Measurements from ENCODE around the gene INO80.
A peak's percentile ranks its signal among the peaks of the same experiment; 100 is the strongest.
"Not testable (repeated sequence)": the region's sequence is repeated elsewhere in the genome, so short reads cannot be mapped to it uniquely, and the experiment has no call there.

The INO80 gene
- 107 to 115 reads per million in 2 donors for total RNA-seq

- peak; percentile 79 for DNase-seq
Observed at GRCh38 chr15:41116116-41116961, at the start of gene INO80. Gene INO80 (minus strand): TSS chr15:41116280. CDS start chr15:41096310, 19,970 bp downstream.

DNA sequence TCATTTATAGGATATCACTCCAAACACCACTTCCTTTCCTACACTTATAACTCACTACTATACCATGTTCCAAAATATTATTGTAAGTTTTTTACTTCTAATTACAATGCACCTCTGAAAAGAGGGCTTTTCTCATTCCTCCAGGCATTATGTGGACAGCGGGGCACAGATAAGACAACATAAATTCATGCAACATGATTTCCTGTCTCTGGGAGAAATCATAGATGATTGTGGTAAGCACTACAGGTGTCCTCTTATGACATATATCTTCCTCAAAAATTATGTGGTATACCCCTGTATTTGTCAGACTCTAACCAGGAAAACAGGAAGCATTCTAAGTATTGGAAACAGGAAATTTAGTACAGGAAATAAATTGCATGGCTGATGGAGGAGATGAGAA is 45.7 kb upstream of the INO80 start:
- no peak for DNase-seq

GRCh38 chr15:41161336-41161735 is 45.3 kb upstream of the INO80 start:
- no peak for DNase-seq

- no peak for DNase-seq
Observed at GRCh38 chr15:41160639-41161315, 44.7 kb upstream of the INO80 start.

GRCh38 chr15:41154412-41154811 is 38.3 kb upstream of the INO80 start:
- DNase-seq, result no peak

DNA sequence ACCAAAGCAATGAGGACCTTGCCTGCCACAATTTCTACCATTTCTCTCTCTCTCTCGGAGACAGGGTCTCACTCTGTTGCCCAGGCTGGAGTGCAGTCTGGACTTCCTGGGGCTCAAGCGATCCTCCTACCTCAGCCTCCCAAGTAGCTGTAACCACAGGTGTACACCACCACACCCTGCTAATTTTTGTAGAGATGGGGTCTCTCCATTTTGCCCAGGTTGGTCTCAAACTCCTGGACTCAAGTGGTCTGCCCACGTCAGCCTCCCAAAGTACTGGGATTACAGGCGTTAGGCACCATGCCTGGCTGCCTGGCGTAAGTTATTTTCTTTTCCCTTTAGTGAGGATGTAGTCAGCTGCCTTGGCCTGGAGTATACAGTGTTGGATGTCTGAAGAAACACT is 37.7 kb upstream of the INO80 start:
- DNase-seq, result no peak

DNA sequence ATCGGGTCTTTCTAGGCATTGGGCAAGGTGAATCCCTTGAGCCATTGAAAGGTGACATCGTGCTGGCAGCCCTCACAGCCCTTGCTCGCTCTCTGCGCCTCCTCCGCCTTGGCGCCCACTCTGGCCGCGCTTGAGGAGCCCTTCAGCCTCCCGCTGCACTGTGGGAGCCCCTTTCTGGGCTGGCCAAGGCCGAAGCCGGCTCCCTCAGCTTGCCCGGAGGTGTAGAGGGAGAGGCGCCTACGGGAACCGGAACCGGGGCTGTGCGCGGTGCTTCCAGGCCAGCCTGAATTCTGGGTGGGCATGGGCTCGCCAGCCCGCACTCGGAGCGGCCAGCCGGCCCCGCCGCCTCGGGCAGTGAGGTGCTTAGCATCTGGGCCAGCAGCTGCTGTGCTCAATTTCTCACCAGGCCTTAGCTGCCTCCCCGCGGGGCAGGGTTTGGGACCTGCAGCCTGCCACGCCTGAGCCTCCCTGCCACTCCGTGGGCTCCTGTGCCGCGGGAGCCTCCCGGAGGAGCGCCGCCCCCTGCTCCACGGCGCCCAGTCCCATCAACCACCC is 35.4 kb upstream of the INO80 start:
- peak; percentile 10 for DNase-seq

- no peak for DNase-seq
Observed at GRCh38 chr15:41150279-41150678, 34.2 kb upstream of the INO80 start.

DNA sequence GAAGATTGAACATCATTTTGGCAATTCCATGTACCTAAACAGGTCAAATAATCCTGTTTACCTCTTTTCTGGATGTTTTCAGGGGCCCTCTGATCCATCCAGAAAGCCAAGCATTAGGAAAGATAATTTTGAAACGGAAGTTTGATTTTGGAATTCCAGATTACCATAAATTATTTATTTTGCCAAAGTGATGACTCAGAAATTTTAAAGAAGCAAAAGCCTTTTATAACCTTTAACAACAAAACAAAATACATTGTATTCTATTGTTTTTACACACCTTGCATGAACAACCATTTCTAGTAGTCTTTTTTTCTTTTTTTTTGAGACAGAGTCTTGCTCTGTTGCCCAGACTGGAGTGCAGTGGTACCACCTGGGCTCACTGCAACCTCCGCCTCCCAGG is 32.0 kb upstream of the INO80 start:
- no peak for DNase-seq

GRCh38 chr15:41139619-41140018 is 23.5 kb upstream of the INO80 start:
- no peak for DNase-seq

DNA sequence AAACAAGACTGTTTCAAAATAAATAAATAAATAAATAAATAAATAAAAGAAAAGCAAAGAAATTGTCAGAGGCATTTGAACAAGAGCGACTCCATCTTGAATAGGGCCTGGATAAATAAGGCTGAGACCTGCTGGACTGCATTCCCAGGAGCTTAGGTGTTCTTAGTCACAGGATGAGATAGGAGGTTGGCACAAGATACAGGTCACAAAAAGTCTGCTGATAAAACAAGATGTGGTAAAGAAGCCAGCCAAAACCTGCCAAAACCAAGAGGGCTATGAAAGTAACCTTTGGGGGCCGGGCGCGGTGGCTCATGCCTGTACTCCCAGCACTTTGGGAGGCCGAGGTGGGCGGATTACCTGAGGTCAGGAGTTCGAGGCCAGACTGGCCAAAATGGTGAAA is 23.0 kb upstream of the INO80 start:
- not testable (repeated sequence) for DNase-seq

DNA sequence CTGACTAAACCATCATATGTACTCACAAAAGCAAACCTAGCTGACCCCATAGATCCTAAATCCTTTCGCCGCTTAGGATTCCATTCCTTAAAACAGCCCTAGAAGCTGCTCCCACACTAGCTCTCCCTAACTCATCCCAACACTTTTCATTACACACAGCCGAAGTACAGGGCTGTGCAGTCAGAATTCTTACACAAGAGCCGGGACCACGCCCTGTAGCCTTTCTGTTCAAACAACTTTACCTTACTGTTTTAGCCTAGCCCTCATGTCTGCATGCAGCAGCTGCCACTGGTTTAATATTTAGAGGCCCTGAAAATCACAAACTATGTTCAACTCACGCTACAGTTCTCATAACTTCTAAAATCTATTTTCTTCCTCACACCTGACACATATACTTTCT is 19.5 kb upstream of the INO80 start:
- DNase-seq, result not testable (repeated sequence)

- DNase-seq, result no peak
Observed at GRCh38 chr15:41133454-41133853, 17.4 kb upstream of the INO80 start.

DNA sequence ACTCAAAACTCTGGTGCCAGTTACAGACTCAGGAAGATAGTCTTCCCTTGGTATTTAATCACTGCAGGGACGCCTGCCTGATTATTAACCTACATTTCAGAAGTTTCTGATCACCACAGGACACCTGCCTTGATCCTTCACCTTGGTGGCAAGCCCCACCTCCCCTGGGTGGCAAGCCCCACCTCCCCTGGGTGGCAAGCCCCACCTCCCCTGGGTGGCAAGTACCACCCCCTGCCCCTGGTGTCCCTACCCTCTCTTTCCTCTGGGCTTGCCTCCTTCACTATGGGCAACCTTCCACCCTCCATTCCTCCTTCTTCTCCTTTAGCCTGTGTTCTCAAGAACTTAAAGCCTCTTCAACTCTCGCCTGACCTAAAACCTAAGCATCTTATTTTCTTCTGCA is 16.0 kb upstream of the INO80 start:
- DNase-seq, result peak; percentile 7

DNA sequence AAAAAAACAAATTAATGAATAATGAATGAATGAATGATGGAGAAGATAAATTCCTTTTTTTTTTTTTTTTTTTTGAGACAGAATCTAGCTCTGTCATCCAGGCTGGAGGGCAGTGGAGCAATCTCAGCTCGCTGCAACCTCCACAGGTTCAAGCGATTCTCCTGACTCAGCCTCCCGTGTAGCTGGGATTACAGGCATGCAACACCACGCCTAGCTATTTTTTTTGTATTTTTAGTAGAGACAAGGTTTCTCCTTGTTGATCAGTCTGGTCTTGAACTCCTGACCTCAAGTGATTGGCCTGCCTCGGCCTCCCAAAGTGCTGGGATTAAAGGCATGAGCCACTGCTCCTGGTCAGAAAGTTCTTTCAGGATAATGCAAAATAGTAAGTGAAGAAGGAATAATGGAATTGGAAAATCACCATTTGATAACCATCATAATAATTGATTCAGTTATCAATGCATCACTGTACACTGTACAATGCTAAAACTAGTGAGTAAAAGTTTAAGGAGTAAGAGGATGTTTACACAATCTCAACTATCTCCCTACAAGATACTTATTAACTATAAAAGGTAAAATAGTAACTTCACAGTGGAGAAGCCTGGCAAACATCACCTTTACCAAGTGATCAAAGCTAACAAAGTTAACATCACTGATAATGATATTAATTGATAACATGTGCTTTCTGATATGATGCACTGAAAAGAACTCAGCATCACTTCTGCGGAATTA is 12.3 kb upstream of the INO80 start:
- no peak for DNase-seq

GRCh38 chr15:41125931-41126642 is 10.0 kb upstream of the INO80 start:
- DNase-seq, result no peak

- DNase-seq, result no peak
Observed at GRCh38 chr15:41125063-41125669, 9.1 kb upstream of the INO80 start.

DNA sequence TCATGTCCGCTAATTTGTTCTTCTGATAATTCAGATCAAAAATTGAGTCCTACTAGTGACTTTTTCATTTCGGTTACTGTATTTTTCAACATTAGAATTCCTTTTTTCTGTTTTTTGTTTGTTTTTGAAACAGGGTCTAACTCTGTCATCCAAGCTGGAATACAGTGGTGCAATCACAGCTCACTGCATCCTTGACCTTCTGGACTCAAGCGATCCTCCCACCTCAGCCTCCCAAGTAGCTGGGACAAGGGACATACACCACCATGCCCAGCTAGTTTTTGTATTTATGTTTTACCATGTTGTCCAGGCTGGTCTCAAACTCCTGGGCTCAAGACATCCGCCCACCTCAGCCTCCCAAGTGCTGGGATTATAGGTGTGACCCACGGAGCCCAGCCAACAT is 8.0 kb upstream of the INO80 start:
- no peak for DNase-seq

GRCh38 chr15:41122849-41123248 is 6.8 kb upstream of the INO80 start:
- DNase-seq, result no peak

DNA sequence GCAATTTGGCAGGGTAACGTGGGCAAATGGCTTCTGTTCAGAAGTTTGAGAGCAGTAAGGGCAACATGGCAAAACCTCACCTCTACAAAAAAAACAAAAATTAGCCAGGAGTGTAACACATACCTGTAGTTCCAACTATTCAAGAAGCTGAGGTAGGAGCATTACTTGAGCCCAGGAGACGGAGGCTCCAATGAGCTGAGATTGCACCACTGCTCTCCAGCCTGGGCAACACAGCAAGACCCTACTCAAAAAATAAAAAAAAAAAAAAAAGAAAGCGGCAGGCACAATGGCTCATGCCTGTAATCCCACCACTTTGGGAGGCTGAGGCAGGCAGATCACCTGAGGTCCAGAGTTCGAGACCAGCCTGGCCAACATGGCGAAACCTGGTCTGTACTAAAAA is 5.9 kb upstream of the INO80 start:
- no peak for DNase-seq

DNA sequence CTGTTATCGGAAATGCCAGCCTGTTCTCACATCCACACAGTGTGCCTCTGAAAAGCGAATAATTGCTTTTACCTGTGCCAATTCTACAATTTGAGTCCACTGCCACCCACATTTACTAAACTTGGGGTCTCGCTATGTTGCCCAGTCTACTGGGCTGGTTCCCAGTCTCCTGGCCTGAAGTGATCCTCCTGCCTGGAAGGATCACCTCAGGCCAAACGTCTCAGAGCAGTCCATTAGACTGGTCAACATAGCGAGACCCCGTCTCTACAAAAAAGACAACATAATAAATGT is 827 bp upstream of the INO80 start:
- no peak for DNase-seq

DNA sequence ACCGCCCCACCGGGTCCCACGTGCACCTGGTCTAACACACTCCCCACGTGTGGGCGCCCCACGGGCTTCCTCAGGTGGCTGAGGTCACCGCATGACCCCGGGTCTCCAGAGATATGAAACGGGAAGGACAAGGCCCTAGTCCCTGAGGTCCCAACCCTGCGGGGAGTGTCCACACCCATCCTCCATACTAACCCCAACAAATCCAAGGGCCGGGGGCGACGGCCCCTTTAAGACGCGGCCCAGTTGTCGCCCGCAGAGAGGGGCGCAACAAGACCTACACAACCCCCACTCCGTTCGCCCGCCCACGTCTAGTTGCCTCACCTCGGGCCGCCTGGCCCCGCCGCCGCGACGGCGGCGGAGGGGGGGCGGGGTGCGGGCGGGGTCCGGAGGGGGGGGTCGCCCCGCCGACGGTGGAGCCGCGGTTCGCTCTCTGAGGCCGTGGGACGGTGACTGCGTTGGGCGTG is 396 bp downstream of the INO80 start:
- DNase-seq, result peak; percentile 66

Data from activated gamma-delta T cell (primary cell).